ENCODE measurements around the gene CDCP1. TPM values are rescaled to one million over a fixed set of nuclear protein-coding genes. Genes with fewer than 3 reads are reported as not detected.

The CDCP1 gene
- polyA plus RNA-seq, 1 donor: 25.5 TPM

- no peak for DNase-seq
- WGBS (ENCODE audit: insufficient coverage, low lambda C conversion rate): 80% methylated on average over 2 of the region's 4 CpGs
- peaks cover 26% of the 10 kb centered on the region for H3K4me1 ChIP-seq (ENCODE audit: control insufficient read depth, insufficient read depth, low read length)
- H3K9me3 ChIP-seq (ENCODE audit: control insufficient read depth, low read depth, low read length): no peaks in the 10 kb centered on the region
- no peaks in the 10 kb centered on the region for H3K36me3 ChIP-seq (ENCODE audit: control insufficient read depth, insufficient read depth, low read length)
- H3K27ac ChIP-seq (ENCODE audit: low read length): no peak overlapping the region
- H3K4me3 ChIP-seq (ENCODE audit: low read length): no peak overlapping the region
- H3K27me3 ChIP-seq (ENCODE audit: control insufficient read depth, insufficient read depth, low read length): no peaks in the 10 kb centered on the region
These were observed 25.1 kb upstream of the CDCP1 start for GRCh38 chr3:45171283-45171682.

GRCh38 chr3:45170096-45170495, 23.9 kb upstream of the CDCP1 start:
- Histone ChIP-seq H3K4me3 (ENCODE audit: low read length) (no peak overlapping the region), H3K27me3 (ENCODE audit: control insufficient read depth, insufficient read depth, low read length) (no peaks in the 10 kb centered on the region), H3K4me1 (ENCODE audit: control insufficient read depth, insufficient read depth, low read length) (peaks cover 26% of the 10 kb centered on the region), H3K36me3 (ENCODE audit: control insufficient read depth, insufficient read depth, low read length) (no peaks in the 10 kb centered on the region), H3K27ac (ENCODE audit: low read length) (no peak overlapping the region), H3K9me3 (ENCODE audit: control insufficient read depth, low read depth, low read length) (no peaks in the 10 kb centered on the region)
- DNase-seq: no peak
- no CpG with 5 or more reads among the region's 3 CpGs for WGBS (ENCODE audit: insufficient coverage, low lambda C conversion rate)

- H3K9me3 ChIP-seq (ENCODE audit: control insufficient read depth, low read depth, low read length): no peaks in the 10 kb centered on the region
- no peaks in the 10 kb centered on the region for H3K27me3 ChIP-seq (ENCODE audit: control insufficient read depth, insufficient read depth, low read length)
- no peaks in the 10 kb centered on the region for H3K36me3 ChIP-seq (ENCODE audit: control insufficient read depth, insufficient read depth, low read length)
- DNase-seq: peak; percentile 76 to 87
- WGBS (ENCODE audit: insufficient coverage, low lambda C conversion rate): 59% methylated on average over 4 of the region's 12 CpGs
- H3K4me1 ChIP-seq (ENCODE audit: control insufficient read depth, insufficient read depth, low read length): peaks cover 26% of the 10 kb centered on the region
- H3K4me3 ChIP-seq (ENCODE audit: low read length): no peak overlapping the region
- H3K27ac ChIP-seq (ENCODE audit: low read length): peak overlapping the region; percentile 48
These were observed 23.1 kb upstream of the CDCP1 start for GRCh38 chr3:45169125-45169904.

- Histone ChIP-seq H3K4me3 (ENCODE audit: low read length) (no peak overlapping the region), H3K36me3 (ENCODE audit: control insufficient read depth, insufficient read depth, low read length) (no peaks in the 10 kb centered on the region), H3K27me3 (ENCODE audit: control insufficient read depth, insufficient read depth, low read length) (no peaks in the 10 kb centered on the region), H3K9me3 (ENCODE audit: control insufficient read depth, low read depth, low read length) (no peaks in the 10 kb centered on the region), H3K4me1 (ENCODE audit: control insufficient read depth, insufficient read depth, low read length) (peaks cover 26% of the 10 kb centered on the region), H3K27ac (ENCODE audit: low read length) (peak overlapping the region; percentile 48)
- WGBS (ENCODE audit: insufficient coverage, low lambda C conversion rate): no CpG with 5 or more reads among the region's 4 CpGs
- no peak for DNase-seq
These were observed 22.3 kb upstream of the CDCP1 start for GRCh38 chr3:45168451-45168850.

DNA sequence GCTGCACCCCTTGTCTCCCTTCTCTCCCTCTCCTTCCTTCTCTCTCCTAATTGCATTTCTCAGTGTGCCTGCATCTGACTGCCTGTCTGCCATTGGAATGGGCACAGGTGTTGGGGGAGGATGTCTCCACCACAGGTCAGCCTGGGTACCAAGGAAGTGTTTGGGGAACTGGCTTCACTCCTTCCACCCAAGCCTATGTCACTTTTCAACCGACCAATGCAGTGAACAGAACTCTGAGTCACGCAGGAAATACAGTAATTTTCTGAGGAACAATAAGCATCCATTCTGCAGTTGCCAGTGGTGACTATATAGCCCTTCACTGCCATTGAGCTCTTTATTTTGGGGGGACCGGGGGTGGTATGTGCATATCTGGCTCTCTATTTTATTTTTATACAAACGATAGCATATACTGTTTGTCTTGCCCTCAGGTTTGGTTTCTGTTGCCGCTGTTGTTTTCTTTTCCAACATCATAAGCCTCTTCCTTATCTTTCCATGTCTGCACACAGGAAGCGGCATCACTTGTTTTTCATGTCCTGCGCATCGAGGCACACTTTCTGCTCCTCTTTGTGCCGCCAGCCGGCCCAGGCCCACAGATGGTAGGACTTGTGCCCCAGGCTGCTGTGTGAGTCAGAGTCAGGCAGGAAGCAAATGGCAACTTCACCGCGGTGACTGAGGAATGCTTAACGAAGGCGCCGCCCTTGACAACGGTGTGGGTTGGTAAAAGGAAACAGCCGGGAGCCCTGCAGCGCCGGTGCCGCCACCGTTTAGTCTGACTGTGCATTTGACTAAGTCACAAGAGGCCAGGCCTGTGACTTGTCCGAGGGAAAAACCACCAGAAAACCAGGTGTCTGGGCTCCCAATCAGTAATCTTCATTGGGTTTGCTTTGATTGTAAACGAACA, 21.1 kb upstream of the CDCP1 start:
- 44% methylated on average over 2 of the region's 23 CpGs for WGBS (ENCODE audit: insufficient coverage, low lambda C conversion rate)
- no peaks in the 10 kb centered on the region for H3K9me3 ChIP-seq (ENCODE audit: control insufficient read depth, low read depth, low read length)

GRCh38 chr3:45166321-45166879, 20.2 kb upstream of the CDCP1 start:
- H3K27me3 ChIP-seq (ENCODE audit: control insufficient read depth, insufficient read depth, low read length): no peaks in the 10 kb centered on the region
- no peak overlapping the region for H3K4me3 ChIP-seq (ENCODE audit: low read length)
- H3K27ac ChIP-seq (ENCODE audit: low read length): no peak overlapping the region
- no peaks in the 10 kb centered on the region for H3K36me3 ChIP-seq (ENCODE audit: control insufficient read depth, insufficient read depth, low read length)
- no CpG with 5 or more reads among the region's 3 CpGs for WGBS (ENCODE audit: insufficient coverage, low lambda C conversion rate)
- H3K4me1 ChIP-seq (ENCODE audit: control insufficient read depth, insufficient read depth, low read length): peaks cover 26% of the 10 kb centered on the region
- H3K9me3 ChIP-seq (ENCODE audit: control insufficient read depth, low read depth, low read length): no peaks in the 10 kb centered on the region
- DNase-seq: no peak

More for the DNA sequence above, 21.1 kb upstream of the CDCP1 start:
- Histone ChIP-seq H3K36me3 (ENCODE audit: control insufficient read depth, insufficient read depth, low read length) (no peaks in the 10 kb centered on the region), H3K27ac (ENCODE audit: low read length) (peak overlapping the region; percentile 48), H3K4me3 (ENCODE audit: low read length) (no peak overlapping the region), H3K4me1 (ENCODE audit: control insufficient read depth, insufficient read depth, low read length) (peaks cover 26% of the 10 kb centered on the region), H3K27me3 (ENCODE audit: control insufficient read depth, insufficient read depth, low read length) (no peaks in the 10 kb centered on the region)
- peak; percentile 95 to 98 for DNase-seq

- Histone ChIP-seq H3K9me3 (ENCODE audit: control insufficient read depth, low read depth, low read length) (no peaks in the 10 kb centered on the region), H3K4me3 (ENCODE audit: low read length) (no peak overlapping the region), H3K27ac (ENCODE audit: low read length) (no peak overlapping the region), H3K36me3 (ENCODE audit: control insufficient read depth, insufficient read depth, low read length) (no peaks in the 10 kb centered on the region), H3K4me1 (ENCODE audit: control insufficient read depth, insufficient read depth, low read length) (peaks cover 26% of the 10 kb centered on the region), H3K27me3 (ENCODE audit: control insufficient read depth, insufficient read depth, low read length) (no peaks in the 10 kb centered on the region)
- WGBS (ENCODE audit: insufficient coverage, low lambda C conversion rate): 93% methylated on average over 6 of the region's 10 CpGs
- no peak for DNase-seq
These were observed 19.5 kb upstream of the CDCP1 start for GRCh38 chr3:45165497-45166283.

DNA sequence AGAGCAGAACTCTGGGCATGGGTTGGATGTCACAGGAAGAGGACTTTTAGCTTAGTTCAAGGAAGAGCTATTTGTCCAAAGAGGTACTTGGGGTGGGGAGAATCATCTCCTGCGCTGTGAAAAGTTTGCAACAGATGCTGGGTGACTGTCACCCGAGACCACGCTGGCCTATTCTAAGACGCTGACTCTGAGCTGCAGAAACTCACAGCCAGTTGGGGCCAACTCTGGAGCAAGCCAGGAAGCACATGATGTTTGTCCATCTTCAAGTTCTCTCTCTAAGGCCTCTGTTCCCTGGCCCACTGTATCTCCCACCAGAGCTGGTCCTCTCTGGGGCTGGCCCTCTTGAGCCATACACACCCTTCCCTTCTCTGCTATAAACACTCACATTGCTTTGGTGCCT, 17.9 kb upstream of the CDCP1 start:
- Histone ChIP-seq H3K4me3 (ENCODE audit: low read length) (no peak overlapping the region), H3K9me3 (ENCODE audit: control insufficient read depth, low read depth, low read length) (no peaks in the 10 kb centered on the region), H3K36me3 (ENCODE audit: control insufficient read depth, insufficient read depth, low read length) (no peaks in the 10 kb centered on the region), H3K27ac (ENCODE audit: low read length) (no peak overlapping the region), H3K27me3 (ENCODE audit: control insufficient read depth, insufficient read depth, low read length) (no peaks in the 10 kb centered on the region), H3K4me1 (ENCODE audit: control insufficient read depth, insufficient read depth, low read length) (peaks cover 22% of the 10 kb centered on the region)
- no CpG with 5 or more reads among the region's 4 CpGs for WGBS (ENCODE audit: insufficient coverage, low lambda C conversion rate)
- no peak for DNase-seq

DNA sequence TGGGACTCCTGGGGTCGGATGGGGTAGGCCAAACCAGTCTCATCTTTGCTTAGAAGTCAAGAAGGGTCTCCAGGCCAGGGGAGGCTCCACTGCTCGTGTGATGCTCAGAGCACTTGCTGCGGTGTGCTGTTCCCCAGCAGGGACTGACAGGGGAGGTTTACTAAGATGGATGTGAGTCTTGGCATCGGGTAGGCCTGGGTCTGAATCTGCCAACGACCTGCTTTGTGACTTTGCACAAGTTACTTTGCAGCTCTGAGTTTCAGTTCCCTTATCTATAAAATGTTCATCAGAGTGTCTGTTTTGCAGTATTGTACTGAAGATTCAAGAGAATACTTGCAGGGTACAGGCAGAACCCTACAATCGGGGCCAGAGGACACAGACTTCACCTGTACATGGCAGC, 17.3 kb upstream of the CDCP1 start:
- peaks cover 17% of the 10 kb centered on the region for H3K4me1 ChIP-seq (ENCODE audit: control insufficient read depth, insufficient read depth, low read length)
- H3K4me3 ChIP-seq (ENCODE audit: low read length): no peak overlapping the region
- no peaks in the 10 kb centered on the region for H3K9me3 ChIP-seq (ENCODE audit: control insufficient read depth, low read depth, low read length)
- no CpG with 5 or more reads among the region's 6 CpGs for WGBS (ENCODE audit: insufficient coverage, low lambda C conversion rate)
- no peaks in the 10 kb centered on the region for H3K36me3 ChIP-seq (ENCODE audit: control insufficient read depth, insufficient read depth, low read length)
- H3K27me3 ChIP-seq (ENCODE audit: control insufficient read depth, insufficient read depth, low read length): no peaks in the 10 kb centered on the region
- no peak for DNase-seq
- H3K27ac ChIP-seq (ENCODE audit: low read length): no peak overlapping the region

Data from large intestine (tissue), 3 donors.